ENCODE results near the gene CD80.

CD80 gene

DNA sequence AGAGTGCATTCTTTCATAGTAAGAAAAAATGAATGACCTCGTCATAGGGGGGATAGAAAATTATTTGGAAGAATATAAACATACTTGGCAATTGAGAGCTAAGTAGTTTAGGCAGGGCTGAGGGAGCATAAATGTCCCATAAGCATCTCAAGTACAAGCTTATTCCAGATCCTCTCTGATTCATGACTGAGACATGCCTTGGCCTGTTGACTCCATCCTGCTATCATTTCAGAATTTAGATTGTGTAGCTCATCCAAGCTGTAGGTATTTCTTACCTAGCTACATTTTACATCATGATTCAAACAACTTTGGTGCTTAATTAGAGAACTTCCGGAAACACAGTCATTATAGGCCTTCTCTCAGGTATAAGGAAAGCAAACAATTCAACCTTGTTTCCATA is 78.3 kb downstream of the CD80 start:
- H3K4me3 ChIP-seq (ENCODE audit: low read length) = no peak overlapping the region
- no peak for DNase-seq (ENCODE audit: low read depth)
- TF ChIP-seq, protein P1, sequence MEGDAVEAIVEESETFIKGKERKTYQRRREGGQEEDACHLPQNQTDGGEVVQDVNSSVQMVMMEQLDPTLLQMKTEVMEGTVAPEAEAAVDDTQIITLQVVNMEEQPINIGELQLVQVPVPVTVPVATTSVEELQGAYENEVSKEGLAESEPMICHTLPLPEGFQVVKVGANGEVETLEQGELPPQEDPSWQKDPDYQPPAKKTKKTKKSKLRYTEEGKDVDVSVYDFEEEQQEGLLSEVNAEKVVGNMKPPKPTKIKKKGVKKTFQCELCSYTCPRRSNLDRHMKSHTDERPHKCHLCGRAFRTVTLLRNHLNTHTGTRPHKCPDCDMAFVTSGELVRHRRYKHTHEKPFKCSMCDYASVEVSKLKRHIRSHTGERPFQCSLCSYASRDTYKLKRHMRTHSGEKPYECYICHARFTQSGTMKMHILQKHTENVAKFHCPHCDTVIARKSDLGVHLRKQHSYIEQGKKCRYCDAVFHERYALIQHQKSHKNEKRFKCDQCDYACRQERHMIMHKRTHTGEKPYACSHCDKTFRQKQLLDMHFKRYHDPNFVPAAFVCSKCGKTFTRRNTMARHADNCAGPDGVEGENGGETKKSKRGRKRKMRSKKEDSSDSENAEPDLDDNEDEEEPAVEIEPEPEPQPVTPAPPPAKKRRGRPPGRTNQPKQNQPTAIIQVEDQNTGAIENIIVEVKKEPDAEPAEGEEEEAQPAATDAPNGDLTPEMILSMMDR (conservative IDR thresholded peaks at IDR 0.05; ENCODE audit: low read depth, low read length) = no peak

Data from retinal pigment epithelial cell (primary cell).